Measurements from ENCODE around the gene PCK2. TPM values are rescaled to one million over a fixed set of nuclear protein-coding genes. Genes with fewer than 3 reads are reported as not detected.

Gene PCK2
- total RNA-seq, 1 donor from 2014 or later, result 66.0 TPM

DNA sequence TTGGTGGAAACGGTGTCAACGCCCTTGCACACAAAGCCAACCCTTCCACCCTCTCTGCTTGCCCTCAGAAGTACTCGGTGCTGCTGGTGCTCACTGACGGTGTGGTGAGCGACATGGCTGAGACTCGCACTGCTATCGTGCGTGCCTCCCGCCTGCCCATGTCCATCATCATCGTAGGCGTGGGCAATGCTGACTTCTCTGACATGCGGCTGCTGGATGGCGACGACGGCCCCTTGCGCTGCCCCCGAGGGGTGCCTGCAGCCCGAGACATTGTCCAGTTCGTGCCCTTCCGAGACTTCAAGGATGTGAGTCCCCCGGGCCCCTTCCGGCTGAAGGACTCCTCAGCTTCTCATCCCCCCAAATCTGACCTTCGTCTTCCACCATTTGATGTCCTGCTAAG is 17.0 kb upstream of the PCK2 start:
- TF ChIP-seq, protein P1, sequence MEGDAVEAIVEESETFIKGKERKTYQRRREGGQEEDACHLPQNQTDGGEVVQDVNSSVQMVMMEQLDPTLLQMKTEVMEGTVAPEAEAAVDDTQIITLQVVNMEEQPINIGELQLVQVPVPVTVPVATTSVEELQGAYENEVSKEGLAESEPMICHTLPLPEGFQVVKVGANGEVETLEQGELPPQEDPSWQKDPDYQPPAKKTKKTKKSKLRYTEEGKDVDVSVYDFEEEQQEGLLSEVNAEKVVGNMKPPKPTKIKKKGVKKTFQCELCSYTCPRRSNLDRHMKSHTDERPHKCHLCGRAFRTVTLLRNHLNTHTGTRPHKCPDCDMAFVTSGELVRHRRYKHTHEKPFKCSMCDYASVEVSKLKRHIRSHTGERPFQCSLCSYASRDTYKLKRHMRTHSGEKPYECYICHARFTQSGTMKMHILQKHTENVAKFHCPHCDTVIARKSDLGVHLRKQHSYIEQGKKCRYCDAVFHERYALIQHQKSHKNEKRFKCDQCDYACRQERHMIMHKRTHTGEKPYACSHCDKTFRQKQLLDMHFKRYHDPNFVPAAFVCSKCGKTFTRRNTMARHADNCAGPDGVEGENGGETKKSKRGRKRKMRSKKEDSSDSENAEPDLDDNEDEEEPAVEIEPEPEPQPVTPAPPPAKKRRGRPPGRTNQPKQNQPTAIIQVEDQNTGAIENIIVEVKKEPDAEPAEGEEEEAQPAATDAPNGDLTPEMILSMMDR (IDR thresholded peaks at IDR 0.05), result no peak
- Mint-ChIP-seq H3K4me3 (ENCODE audit: unreplicated experiment) (no peak overlapping the region), H3K27ac (ENCODE audit: unreplicated experiment) (no peak overlapping the region), H3K36me3 (ENCODE audit: unreplicated experiment) (no peaks in the 10 kb centered on the region), H3K4me1 (ENCODE audit: unreplicated experiment) (peaks cover 4% of the 10 kb centered on the region), H3K9me3 (ENCODE audit: unreplicated experiment) (no peaks in the 10 kb centered on the region), H3K27me3 (ENCODE audit: unreplicated experiment) (peaks cover 31% of the 10 kb centered on the region)
- no peak for DNase-seq (ENCODE audit: extremely low spot score, unreplicated experiment)

DNA sequence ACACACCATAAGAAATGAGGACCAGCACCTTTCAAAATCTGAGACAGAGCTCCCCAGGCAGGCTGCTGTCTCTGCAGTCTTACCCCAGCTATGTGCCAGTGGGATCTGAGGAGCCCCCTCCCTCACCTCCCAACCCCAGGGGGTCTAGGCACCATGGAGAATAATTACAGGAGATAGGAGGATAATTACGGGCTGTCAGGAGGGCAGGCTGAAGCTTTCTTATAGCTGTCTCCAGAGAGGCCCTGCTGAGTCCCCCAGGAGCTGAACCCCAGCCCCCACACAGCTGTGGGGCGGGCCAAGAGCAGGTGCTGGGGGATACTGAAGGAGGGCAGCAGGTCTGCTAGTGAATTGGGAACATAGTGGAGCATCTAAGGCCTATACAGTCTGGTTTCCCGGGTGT is 16.0 kb upstream of the PCK2 start:
- peaks cover 42% of the 10 kb centered on the region for H3K27me3 Mint-ChIP-seq (ENCODE audit: unreplicated experiment)
- TF ChIP-seq, protein P1 (IDR thresholded peaks at IDR 0.05), result no peak
- no peaks in the 10 kb centered on the region for H3K36me3 Mint-ChIP-seq (ENCODE audit: unreplicated experiment)
- no peak overlapping the region for H3K27ac Mint-ChIP-seq (ENCODE audit: unreplicated experiment)
- no peaks in the 10 kb centered on the region for H3K9me3 Mint-ChIP-seq (ENCODE audit: unreplicated experiment)
- peaks cover 6% of the 10 kb centered on the region for H3K4me1 Mint-ChIP-seq (ENCODE audit: unreplicated experiment)
- DNase-seq (ENCODE audit: extremely low spot score, unreplicated experiment), result no peak
- no peak overlapping the region for H3K4me3 Mint-ChIP-seq (ENCODE audit: unreplicated experiment)

DNA sequence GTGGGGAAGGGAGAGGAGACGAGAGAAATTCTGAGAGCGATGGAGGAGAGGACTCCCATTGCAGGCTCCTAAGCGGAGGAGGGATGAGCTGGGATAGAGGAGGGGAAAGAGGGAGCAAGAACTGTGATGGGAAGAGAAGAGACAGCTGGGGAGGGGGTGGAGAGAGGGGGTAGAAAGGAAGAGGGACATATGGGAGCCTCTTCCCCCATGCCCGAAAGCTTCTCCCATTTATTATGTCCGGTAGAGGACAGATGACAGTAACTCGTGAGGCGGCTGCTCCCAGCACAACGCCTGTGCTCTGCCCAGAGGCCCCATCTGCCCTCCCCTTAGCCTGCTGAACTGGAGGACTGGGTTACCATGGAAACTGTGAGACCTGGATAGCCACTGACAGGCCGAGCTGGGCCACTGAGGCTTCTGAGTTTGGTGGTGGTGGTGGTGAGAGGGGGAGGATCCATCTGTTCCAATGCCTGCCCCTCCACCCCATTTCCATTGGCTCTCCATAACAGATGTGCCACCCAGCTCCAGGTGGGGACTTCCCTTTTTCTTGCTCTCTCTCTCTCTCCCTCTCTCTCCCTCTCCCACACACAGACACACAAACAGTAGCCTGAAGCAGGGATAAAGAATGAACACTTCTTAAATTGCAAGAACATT is 14.5 kb upstream of the PCK2 start:
- Mint-ChIP-seq H3K27ac (ENCODE audit: unreplicated experiment) (no peak overlapping the region), H3K4me1 (ENCODE audit: unreplicated experiment) (peaks cover 6% of the 10 kb centered on the region), H3K4me3 (ENCODE audit: unreplicated experiment) (no peak overlapping the region), H3K9me3 (ENCODE audit: unreplicated experiment) (no peaks in the 10 kb centered on the region), H3K27me3 (ENCODE audit: unreplicated experiment) (peaks cover 53% of the 10 kb centered on the region), H3K36me3 (ENCODE audit: unreplicated experiment) (no peaks in the 10 kb centered on the region)
- DNase-seq (ENCODE audit: extremely low spot score, unreplicated experiment), result no peak
- TF ChIP-seq, protein P1 (IDR thresholded peaks at IDR 0.05), result no peak

DNA sequence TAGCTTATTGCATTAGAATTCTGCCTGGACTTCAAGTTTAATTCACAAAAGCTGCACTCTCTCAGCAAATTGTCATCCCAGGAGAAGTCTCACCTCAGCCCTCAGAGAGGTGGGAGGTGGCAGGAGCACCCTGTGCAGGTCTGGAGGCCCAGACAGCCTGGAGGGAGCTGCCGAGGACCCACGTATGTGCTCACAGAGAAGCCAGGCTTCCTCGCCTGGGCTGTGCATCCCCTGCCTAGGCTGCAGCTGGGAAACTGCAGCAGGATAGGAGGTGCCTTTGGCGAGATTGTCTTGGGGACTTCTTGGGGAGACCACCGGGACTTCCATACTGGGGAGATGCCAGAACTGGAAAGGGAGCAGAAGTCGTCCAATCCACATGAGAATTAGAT is 14.0 kb upstream of the PCK2 start:
- H3K36me3 Mint-ChIP-seq (ENCODE audit: unreplicated experiment), result no peaks in the 10 kb centered on the region
- no peaks in the 10 kb centered on the region for H3K9me3 Mint-ChIP-seq (ENCODE audit: unreplicated experiment)
- TF ChIP-seq, protein P1 (IDR thresholded peaks at IDR 0.05), result no peak
- peaks cover 53% of the 10 kb centered on the region for H3K27me3 Mint-ChIP-seq (ENCODE audit: unreplicated experiment)
- H3K4me3 Mint-ChIP-seq (ENCODE audit: unreplicated experiment), result peak overlapping the region; percentile 15
- peaks cover 6% of the 10 kb centered on the region for H3K4me1 Mint-ChIP-seq (ENCODE audit: unreplicated experiment)
- no peak for DNase-seq (ENCODE audit: extremely low spot score, unreplicated experiment)
- H3K27ac Mint-ChIP-seq (ENCODE audit: unreplicated experiment), result no peak overlapping the region

DNA sequence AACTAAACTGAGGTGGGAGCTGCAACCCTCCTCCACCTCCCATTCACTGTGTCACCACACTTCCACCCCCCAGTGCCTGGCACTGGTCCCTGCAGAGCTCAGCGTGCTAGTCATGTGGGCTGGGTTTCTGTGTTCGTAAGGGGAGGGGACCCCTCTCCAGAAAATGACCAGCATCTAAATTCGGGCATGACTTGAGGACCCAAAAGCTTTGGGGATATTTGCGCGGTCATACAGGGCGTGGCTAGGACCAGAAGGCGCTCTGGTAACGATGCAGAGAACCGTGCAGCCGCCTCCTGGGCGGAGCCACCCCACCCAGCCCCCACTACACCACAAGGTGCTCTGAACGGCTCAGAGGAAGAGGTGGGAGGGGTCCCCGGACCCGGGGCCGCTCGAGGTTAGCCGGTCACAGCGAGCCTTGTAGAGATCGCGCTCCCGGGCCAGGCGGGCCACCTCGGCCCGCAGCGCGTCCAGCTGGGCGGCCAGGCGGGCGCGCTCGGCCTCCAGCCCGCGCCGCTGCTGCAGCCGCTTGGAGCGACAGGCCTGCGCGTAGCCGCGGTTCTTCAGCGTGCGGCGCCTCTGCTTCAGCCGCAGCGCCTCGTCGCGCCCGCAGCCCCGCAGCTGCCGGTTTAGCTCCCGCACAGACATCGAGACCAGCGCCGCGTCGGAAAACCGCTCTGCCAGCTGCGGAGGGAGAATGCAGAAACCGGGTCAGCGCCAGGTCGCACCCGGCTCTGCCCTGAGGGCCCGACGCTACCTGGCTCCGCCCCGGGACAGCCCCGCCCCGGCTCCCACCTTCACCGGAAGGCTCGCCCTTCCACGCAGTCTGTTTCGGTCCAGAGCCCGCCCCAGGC is 13.0 kb upstream of the PCK2 start:
- H3K27ac Mint-ChIP-seq (ENCODE audit: unreplicated experiment), result no peak overlapping the region
- peaks cover 52% of the 10 kb centered on the region for H3K27me3 Mint-ChIP-seq (ENCODE audit: unreplicated experiment)
- H3K36me3 Mint-ChIP-seq (ENCODE audit: unreplicated experiment), result no peaks in the 10 kb centered on the region
- no peaks in the 10 kb centered on the region for H3K9me3 Mint-ChIP-seq (ENCODE audit: unreplicated experiment)
- DNase-seq (ENCODE audit: extremely low spot score, unreplicated experiment), result no peak
- H3K4me3 Mint-ChIP-seq (ENCODE audit: unreplicated experiment), result peak overlapping the region; percentile 68
- TF ChIP-seq, protein P1 (IDR thresholded peaks at IDR 0.05), result no peak
- peaks cover 6% of the 10 kb centered on the region for H3K4me1 Mint-ChIP-seq (ENCODE audit: unreplicated experiment)

All from osteocyte (in vitro differentiated cells).